DOHH2 (cell line): ENCODE results near the gene QSOX2.
"Not testable (repeated sequence)": the region's sequence is repeated elsewhere in the genome, so short reads cannot be mapped to it uniquely, and the experiment has no call there.

Experiments
- H3F3A ChIP-seq: fragments of 200-600 bp; sonication (generic), shearing (Covaris generic); 2 replicates; pipeline ENCODE4 v1.6.0; 2016; ENCODE audit warnings: antibody characterized with exemption, mild to moderate bottlenecking; ENCODE audit not compliant: control insufficient read depth, insufficient read depth
- H3K27ac ChIP-seq: fragments of 200-600 bp; sonication (generic); 2 replicates; pipeline ENCODE4 v1.5.1; 2014; ENCODE audit warnings: low read depth, mild to moderate bottlenecking, low read length, moderate library complexity
- H3K27me3 ChIP-seq: fragments of 200-600 bp; sonication (generic); 2 replicates; pipeline ENCODE4 v1.6.1; 2014; ENCODE audit warnings: mild to moderate bottlenecking, low read length, mixed read lengths; ENCODE audit not compliant: control insufficient read depth
- H3K36me3 ChIP-seq: fragments of 200-600 bp; sonication (generic); 2 replicates; pipeline ENCODE4 v1.6.1; 2014; ENCODE audit warnings: mild to moderate bottlenecking, low read length, moderate library complexity, mixed read lengths; ENCODE audit not compliant: control insufficient read depth
- H3K4me1 ChIP-seq: fragments of 200-600 bp; sonication (generic); 2 replicates; pipeline ENCODE4 v1.6.1; 2014; ENCODE audit warnings: mild to moderate bottlenecking, low read length, mixed read lengths; ENCODE audit not compliant: control insufficient read depth
- H3K4me2 ChIP-seq: fragments of 200-600 bp; sonication (generic); 2 replicates; pipeline ENCODE4 v1.6.0; 2014; ENCODE audit warnings: mild to moderate bottlenecking, low read length, moderate library complexity
- H3K4me3 ChIP-seq: fragments of 200-600 bp; sonication (generic); 2 replicates; pipeline ENCODE4 v1.5.1; 2014; ENCODE audit warnings: mild to moderate bottlenecking, low read length, mixed read lengths
- H3K79me2 ChIP-seq: fragments of 200-600 bp; sonication (generic); 2 replicates; pipeline ENCODE4 v1.6.1; 2014; ENCODE audit warnings: mild to moderate bottlenecking, low read length, mixed read lengths; ENCODE audit not compliant: control insufficient read depth
- H3K9me2 ChIP-seq: fragments of 200-600 bp; sonication (generic); replicated peaks from 2 replicates; pipeline ENCODE4 v1.6.1; 2014; ENCODE audit warnings: mild to moderate bottlenecking, low read length, mixed read lengths; ENCODE audit not compliant: control insufficient read depth
- H3K9me3 ChIP-seq: fragments of 200-600 bp; sonication (generic); 2 replicates; pipeline ENCODE4 v1.6.1; 2014; ENCODE audit warnings: antibody characterized with exemption, low read length, mixed read lengths; ENCODE audit not compliant: control insufficient read depth, insufficient read depth
- H4K20me1 ChIP-seq: fragments of 200-600 bp; sonication (generic); 2 replicates; pipeline ENCODE4 v1.6.0; 2014; ENCODE audit warnings: low read depth, mild to moderate bottlenecking, antibody characterized with exemption, low read length, moderate library complexity; ENCODE audit not compliant: control insufficient read depth, insufficient read depth
- CTCF ChIP-seq: fragments of 200-600 bp; sonication (generic); IDR thresholded peaks from one replicate; pipeline ENCODE4 v1.5.1; 2014; ENCODE audit warnings: antibody characterized with exemption, mild to moderate bottlenecking, low read depth, low read length; ENCODE audit not compliant: poor library complexity, severe bottlenecking
- EZH2phosphoT487 ChIP-seq: fragments of 200-600 bp; sonication (generic); IDR thresholded peaks from 2 replicates; pipeline ENCODE4 v1.6.1; 2017; ENCODE audit warnings: borderline replicate concordance, mild to moderate bottlenecking, antibody characterized with exemption, low read length, moderate library complexity, mixed read lengths

The QSOX2 gene

GRCh38 chr9:136270173-136270705, 24.6 kb upstream of the QSOX2 start:
- H3K4me1 ChIP-seq, result peaks cover 12% of the 10 kb centered on the region
- TF ChIP-seq EZH2phosphoT487, result no peak
- no peak for TF ChIP-seq CTCF
- no peaks in the 10 kb centered on the region for H3K9me2 ChIP-seq
- H3K9me3 ChIP-seq, result no peaks in the 10 kb centered on the region
- H3K27me3 ChIP-seq, result peaks cover 14% of the 10 kb centered on the region; the same call in 1 of the 2 replicates
- no peak overlapping the region for H3K4me2 ChIP-seq
- no peaks in the 10 kb centered on the region for H4K20me1 ChIP-seq
- H3K79me2 ChIP-seq, result no peaks in the 10 kb centered on the region
- no peaks in the 10 kb centered on the region for H3F3A ChIP-seq
- H3K27ac ChIP-seq, result no peak overlapping the region
- H3K4me3 ChIP-seq, result no peak overlapping the region
- no peaks in the 10 kb centered on the region for H3K36me3 ChIP-seq

GRCh38 chr9:136268735-136269134, 23.1 kb upstream of the QSOX2 start:
- no peak overlapping the region for H3K4me3 ChIP-seq
- H3K4me1 ChIP-seq, result peaks cover 12% of the 10 kb centered on the region
- TF ChIP-seq EZH2phosphoT487 (no peak), CTCF (no peak)

GRCh38 chr9:136268318-136268717, 22.7 kb upstream of the QSOX2 start:
- H3K36me3 ChIP-seq, result no peaks in the 10 kb centered on the region
- H3K4me1 ChIP-seq, result peaks cover 12% of the 10 kb centered on the region
- H3F3A ChIP-seq, result no peaks in the 10 kb centered on the region
- no peaks in the 10 kb centered on the region for H3K79me2 ChIP-seq
- no peak for TF ChIP-seq EZH2phosphoT487
- H3K9me3 ChIP-seq, result no peaks in the 10 kb centered on the region
- no peaks in the 10 kb centered on the region for H3K9me2 ChIP-seq
- no peaks in the 10 kb centered on the region for H4K20me1 ChIP-seq
- H3K27ac ChIP-seq, result no peak overlapping the region
- no peak overlapping the region for H3K4me2 ChIP-seq
- no peak overlapping the region for H3K4me3 ChIP-seq
- H3K27me3 ChIP-seq, result peaks cover 14% of the 10 kb centered on the region; the same call in 1 of the 2 replicates

More at GRCh38 chr9:136268735-136269134, 23.1 kb upstream of the QSOX2 start:
- Histone ChIP-seq H3K4me2 (no peak overlapping the region), H3F3A (no peaks in the 10 kb centered on the region), H3K9me3 (no peaks in the 10 kb centered on the region), H3K27me3 (peaks cover 14% of the 10 kb centered on the region; the same call in 1 of the 2 replicates), H3K9me2 (no peaks in the 10 kb centered on the region), H3K36me3 (no peaks in the 10 kb centered on the region), H3K79me2 (no peaks in the 10 kb centered on the region), H3K27ac (no peak overlapping the region), H4K20me1 (no peaks in the 10 kb centered on the region)

GRCh38 chr9:136267261-136268111, 21.9 kb upstream of the QSOX2 start:
- Histone ChIP-seq H3F3A (no peaks in the 10 kb centered on the region), H3K9me3 (no peaks in the 10 kb centered on the region), H3K36me3 (no peaks in the 10 kb centered on the region), H3K27ac (0 out of 2 replicates have a peak overlapping the region, but pooled peaks have one; percentile 16), H3K27me3 (peaks cover 11% of the 10 kb centered on the region; the same call in 1 of the 2 replicates), H3K79me2 (no peaks in the 10 kb centered on the region), H4K20me1 (no peaks in the 10 kb centered on the region), H3K4me3 (peak overlapping the region; percentile 72), H3K9me2 (no peaks in the 10 kb centered on the region), H3K4me1 (peaks cover 12% of the 10 kb centered on the region), H3K4me2 (peak overlapping the region; percentile 88)
- TF ChIP-seq CTCF (peak; percentile 53), EZH2phosphoT487 (no peak)

- H3K4me1 ChIP-seq, result peaks cover 12% of the 10 kb centered on the region
- H3K27ac ChIP-seq, H3K9me3 ChIP-seq, H3K79me2 ChIP-seq, H3F3A ChIP-seq, H4K20me1 ChIP-seq, H3K9me2 ChIP-seq, H3K36me3 ChIP-seq: not testable (repeated sequence)
- peaks cover 11% of the 10 kb centered on the region; the same call in 1 of the 2 replicates for H3K27me3 ChIP-seq
- H3K4me2 ChIP-seq, result peak overlapping the region; percentile 88
- peak overlapping the region; percentile 72 for H3K4me3 ChIP-seq
Measured at GRCh38 chr9:136266641-136267040, 21.0 kb upstream of the QSOX2 start.
